Stimulated activated naive CD4-positive, alpha-beta T cell treated with Interleukin-2 at 50 U/mL for 16 hours (primary cell): ENCODE results near the gene WNT9A.
"Not testable (repeated sequence)": the region's sequence is repeated elsewhere in the genome, so short reads cannot be mapped to it uniquely, and the experiment has no call there.

Experiments
- DNase-seq: peaks from one replicate; lab custom pipeline; 2025; lab: John Stamatoyannopoulos, UW

Gene WNT9A

GRCh38 chr1:227886503-227886961 is 61.2 kb downstream of the WNT9A start:
- DNase-seq, result no peak

GRCh38 chr1:227885648-227886502 is 61.9 kb downstream of the WNT9A start:
- DNase-seq, result peak; percentile 10

GRCh38 chr1:227885135-227885647 is 62.5 kb downstream of the WNT9A start:
- peak; percentile 6 for DNase-seq

GRCh38 chr1:227884370-227885134 is 63.2 kb downstream of the WNT9A start:
- no peak for DNase-seq

- DNase-seq, result no peak
These were observed 64.0 kb downstream of the WNT9A start for GRCh38 chr1:227883641-227884301.

- DNase-seq, result no peak
These were observed 64.6 kb downstream of the WNT9A start for GRCh38 chr1:227883073-227883520.

GRCh38 chr1:227880342-227880924 is 67.3 kb downstream of the WNT9A start:
- no peak for DNase-seq

- DNase-seq, result not testable (repeated sequence)
These were observed 69.9 kb downstream of the WNT9A start for GRCh38 chr1:227877810-227878209.

GRCh38 chr1:227871892-227872291 is 75.8 kb downstream of the WNT9A start:
- not testable (repeated sequence) for DNase-seq

- DNase-seq, result no peak
These were observed 77.4 kb downstream of the WNT9A start for GRCh38 chr1:227870366-227870765.

GRCh38 chr1:227869851-227870305 is 77.9 kb downstream of the WNT9A start:
- DNase-seq, result no peak

- DNase-seq, result no peak
These were observed 78.4 kb downstream of the WNT9A start for GRCh38 chr1:227869279-227869842.
